HEK293 (cell line): ENCODE measurements around the gene ZNF451.
A peak's percentile ranks its signal among the peaks of the same experiment; 100 is the strongest.

Experiments used
- BCL11A ChIP-seq: fragments of 450-650 bp; formaldehyde crosslinking; IDR thresholded peaks from 2 replicates; pipeline ENCODE4 v1.5.1; 2016; ENCODE audit warnings: low read depth, missing biosample characterization, missing genetic modification characterization
- BCL11B ChIP-seq: fragments of 450-650 bp; formaldehyde crosslinking; IDR thresholded peaks from 2 replicates; pipeline ENCODE4 v1.5.1; 2016; ENCODE audit warnings: low read depth, missing biosample characterization, missing genetic modification characterization
- EGR2 ChIP-seq: fragments of 450-650 bp; formaldehyde crosslinking; IDR thresholded peaks from 2 replicates; pipeline ENCODE4 v1.5.1; 2016; ENCODE audit warnings: low read depth, missing biosample characterization, missing genetic modification characterization
- GFI1B ChIP-seq: fragments of 450-650 bp; formaldehyde crosslinking; IDR thresholded peaks from 2 replicates; pipeline ENCODE4 v1.5.1; 2016; ENCODE audit warnings: missing biosample characterization, missing genetic modification characterization
- GLI4 ChIP-seq: fragments of 450-650 bp; formaldehyde crosslinking; IDR thresholded peaks from 2 replicates; pipeline ENCODE4 v1.5.1; 2016; ENCODE audit warnings: missing biosample characterization, missing genetic modification characterization
- KLF8 ChIP-seq: fragments of 450-650 bp; formaldehyde crosslinking; IDR thresholded peaks from 2 replicates; pipeline ENCODE4 v1.5.1; 2016; ENCODE audit warnings: missing biosample characterization, missing genetic modification characterization
- MEIS1 ChIP-seq: sonication (generic); formaldehyde crosslinking; IDR thresholded peaks from 2 replicates; pipeline ENCODE4 v1.8.1; 2022; ENCODE audit warnings: missing genetic modification reagents, mild to moderate bottlenecking, borderline replicate concordance
- SP3 ChIP-seq: fragments of 450-650 bp; formaldehyde crosslinking; IDR thresholded peaks from 2 replicates; pipeline ENCODE4 v1.5.1; 2016; ENCODE audit warnings: missing biosample characterization, missing genetic modification characterization
- YY2 ChIP-seq: fragments of 450-650 bp; formaldehyde crosslinking; IDR thresholded peaks from 2 replicates; pipeline ENCODE4 v1.5.1; 2016; ENCODE audit warnings: missing biosample characterization, missing genetic modification characterization
- ZBTB8A ChIP-seq: fragments of 450-650 bp; formaldehyde crosslinking; IDR thresholded peaks from 2 replicates; pipeline ENCODE4 v1.5.1; 2016; ENCODE audit warnings: missing biosample characterization, missing genetic modification characterization
- ZNF138 ChIP-seq: fragments of 450-650 bp; formaldehyde crosslinking; IDR thresholded peaks from 2 replicates; pipeline ENCODE4 v1.5.1; 2016; ENCODE audit warnings: missing biosample characterization, missing genetic modification characterization, borderline replicate concordance
- ZNF24 ChIP-seq: fragments of 450-650 bp; formaldehyde crosslinking; IDR thresholded peaks from 2 replicates; pipeline ENCODE4 v1.5.1; 2016; ENCODE audit warnings: missing biosample characterization, missing genetic modification characterization
- ZNF266 ChIP-seq: fragments of 450-650 bp; formaldehyde crosslinking; IDR thresholded peaks from 2 replicates; pipeline ENCODE4 v1.5.1; 2016; ENCODE audit warnings: missing biosample characterization, missing genetic modification characterization, low read depth
- ZNF335 ChIP-seq: fragments of 450-650 bp; formaldehyde crosslinking; conservative IDR thresholded peaks from 2 replicates; pipeline ENCODE4 v1.5.1; 2016; ENCODE audit warnings: missing biosample characterization, missing genetic modification characterization
- ZNF341 ChIP-seq: fragments of 450-650 bp; formaldehyde crosslinking; IDR thresholded peaks from 2 replicates; pipeline ENCODE4; 2016; ENCODE audit warnings: low read depth, missing biosample characterization, missing genetic modification characterization
- ZNF394 ChIP-seq: fragments of 450-650 bp; formaldehyde crosslinking; IDR thresholded peaks from 2 replicates; pipeline ENCODE4 v1.5.1; 2016; ENCODE audit warnings: missing biosample characterization, missing genetic modification characterization, mild to moderate bottlenecking, moderate library complexity, borderline replicate concordance
- ZNF423 ChIP-seq: fragments of 450-650 bp; formaldehyde crosslinking; IDR thresholded peaks from 2 replicates; pipeline ENCODE4 v1.5.1; 2016; ENCODE audit warnings: missing biosample characterization, missing genetic modification characterization
- ZNF510 ChIP-seq: fragments of 450-650 bp; formaldehyde crosslinking; IDR thresholded peaks from 2 replicates; pipeline ENCODE4 v1.5.1; 2018; ENCODE audit warnings: mild to moderate bottlenecking, missing genetic modification characterization, missing biosample characterization; ENCODE audit not compliant: insufficient replicate concordance
- ZNF623 ChIP-seq: fragments of 450-650 bp; formaldehyde crosslinking; IDR thresholded peaks from 2 replicates; pipeline ENCODE4 v1.5.1; 2016; ENCODE audit warnings: missing biosample characterization, missing genetic modification characterization
- ZNF624 ChIP-seq: fragments of 450-650 bp; formaldehyde crosslinking; IDR thresholded peaks from 2 replicates; pipeline ENCODE4 v1.5.1; 2017; ENCODE audit warnings: missing biosample characterization, missing genetic modification characterization
- ZNF707 ChIP-seq: fragments of 450-650 bp; formaldehyde crosslinking; IDR thresholded peaks from 2 replicates; pipeline ENCODE4 v1.5.1; 2016; ENCODE audit warnings: missing biosample characterization, missing genetic modification characterization
- ZSCAN30 ChIP-seq: fragments of 450-650 bp; IDR thresholded peaks from 2 replicates; pipeline ENCODE4 v1.5.1; 2018; ENCODE audit warnings: missing biosample characterization, mild to moderate bottlenecking, missing genetic modification characterization, moderate library complexity
- ZXDB ChIP-seq: fragments of 450-650 bp; formaldehyde crosslinking; IDR thresholded peaks from 2 replicates; pipeline ENCODE4 v1.5.1; 2016; ENCODE audit warnings: missing biosample characterization, missing genetic modification characterization
- TF ChIP-seq, protein P1 (sequence below): fragments of 450-650 bp; formaldehyde crosslinking; IDR thresholded peaks from 2 replicates; pipeline ENCODE4 v1.5.1; 2016; ENCODE audit warnings: missing biosample characterization, missing genetic modification characterization
- TF ChIP-seq, protein P2 (sequence below): fragments of 450-650 bp; formaldehyde crosslinking; IDR thresholded peaks from 2 replicates; pipeline ENCODE4 v1.5.1; 2016; ENCODE audit warnings: missing biosample characterization, missing genetic modification characterization
- TF ChIP-seq, protein P3 (sequence below): IDR thresholded peaks from 2 replicates; pipeline ENCODE4 v1.6.1; 2011; ENCODE audit warnings: mild to moderate bottlenecking, low read depth, low read length, borderline replicate concordance
- TF ChIP-seq, protein P4 (sequence below): fragments of 450-650 bp; formaldehyde crosslinking; IDR thresholded peaks from 2 replicates; pipeline ENCODE4 v1.5.0; 2017; ENCODE audit warnings: missing biosample characterization, missing genetic modification characterization, borderline replicate concordance
- TF ChIP-seq, protein P5 (sequence below): fragments of 450-650 bp; formaldehyde crosslinking; IDR thresholded peaks from 2 replicates; pipeline ENCODE4 v1.5.1; 2016; ENCODE audit warnings: missing biosample characterization, missing genetic modification characterization, borderline replicate concordance
- TF ChIP-seq, protein P6 (sequence below): fragments of 450-650 bp; IDR thresholded peaks from 2 replicates; pipeline ENCODE4 v1.5.1; 2018; ENCODE audit warnings: missing biosample characterization, missing genetic modification characterization

The ZNF451 gene

DNA sequence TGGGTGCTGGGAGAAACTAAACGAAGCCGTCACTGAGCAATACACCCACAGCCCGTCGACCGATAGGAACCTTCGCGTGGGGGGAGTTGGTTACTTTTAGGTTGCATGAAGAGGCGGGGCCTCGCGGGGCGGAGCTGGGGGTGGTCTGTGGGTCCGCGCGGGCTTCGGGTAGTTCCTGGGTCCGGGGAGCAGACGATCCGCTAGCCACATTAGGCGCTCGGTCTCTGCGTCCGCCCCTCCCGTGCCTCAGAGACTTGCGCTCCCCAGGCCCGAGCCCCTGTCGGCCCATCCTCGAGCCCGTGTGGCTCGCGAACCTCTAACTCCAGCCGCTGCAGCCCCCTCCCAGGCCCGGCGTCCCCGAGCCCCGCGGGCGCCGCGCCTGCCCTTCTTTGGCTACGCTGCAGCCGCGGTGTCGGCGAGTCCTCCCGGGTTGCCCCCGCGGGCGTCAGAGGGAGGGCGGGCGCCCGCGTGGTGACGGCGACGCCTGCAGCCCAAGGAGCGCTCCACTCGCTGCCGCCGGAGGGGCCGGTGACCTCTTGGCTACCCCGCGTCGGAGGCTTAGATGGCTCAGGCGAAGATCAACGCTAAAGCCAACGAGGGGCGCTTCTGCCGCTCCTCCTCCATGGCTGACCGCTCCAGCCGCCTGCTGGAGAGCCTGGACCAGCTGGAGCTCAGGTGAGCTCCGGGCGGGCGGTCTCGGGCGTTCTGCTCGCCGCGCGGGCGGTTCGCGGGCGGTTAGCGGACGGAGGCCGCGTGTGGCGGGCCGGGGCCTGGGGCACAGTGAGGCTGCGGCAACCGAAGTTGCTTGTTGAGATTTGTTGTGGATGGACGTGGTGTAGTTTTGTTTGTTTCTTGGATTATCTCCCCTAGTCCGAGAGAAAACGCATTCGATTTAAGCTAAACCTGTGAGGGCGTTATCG lies 82.4 kb downstream of the ZNF451 start, which contains the start of gene BAG2 (continued):
- peak; percentile 98 for TF ChIP-seq ZBTB8A
- TF ChIP-seq ZNF623 (tag by site-specific recombination), result no peak
- TF ChIP-seq, protein P1, sequence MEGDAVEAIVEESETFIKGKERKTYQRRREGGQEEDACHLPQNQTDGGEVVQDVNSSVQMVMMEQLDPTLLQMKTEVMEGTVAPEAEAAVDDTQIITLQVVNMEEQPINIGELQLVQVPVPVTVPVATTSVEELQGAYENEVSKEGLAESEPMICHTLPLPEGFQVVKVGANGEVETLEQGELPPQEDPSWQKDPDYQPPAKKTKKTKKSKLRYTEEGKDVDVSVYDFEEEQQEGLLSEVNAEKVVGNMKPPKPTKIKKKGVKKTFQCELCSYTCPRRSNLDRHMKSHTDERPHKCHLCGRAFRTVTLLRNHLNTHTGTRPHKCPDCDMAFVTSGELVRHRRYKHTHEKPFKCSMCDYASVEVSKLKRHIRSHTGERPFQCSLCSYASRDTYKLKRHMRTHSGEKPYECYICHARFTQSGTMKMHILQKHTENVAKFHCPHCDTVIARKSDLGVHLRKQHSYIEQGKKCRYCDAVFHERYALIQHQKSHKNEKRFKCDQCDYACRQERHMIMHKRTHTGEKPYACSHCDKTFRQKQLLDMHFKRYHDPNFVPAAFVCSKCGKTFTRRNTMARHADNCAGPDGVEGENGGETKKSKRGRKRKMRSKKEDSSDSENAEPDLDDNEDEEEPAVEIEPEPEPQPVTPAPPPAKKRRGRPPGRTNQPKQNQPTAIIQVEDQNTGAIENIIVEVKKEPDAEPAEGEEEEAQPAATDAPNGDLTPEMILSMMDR (tag by site-specific recombination), result peak; percentile 82
- TF ChIP-seq GLI4, result 0 out of 2 replicates have a peak, but pooled peaks have one; percentile 28
- 0 out of 2 replicates have a peak, but pooled peaks have one; percentile 40 for TF ChIP-seq BCL11A
- TF ChIP-seq, protein P2, sequence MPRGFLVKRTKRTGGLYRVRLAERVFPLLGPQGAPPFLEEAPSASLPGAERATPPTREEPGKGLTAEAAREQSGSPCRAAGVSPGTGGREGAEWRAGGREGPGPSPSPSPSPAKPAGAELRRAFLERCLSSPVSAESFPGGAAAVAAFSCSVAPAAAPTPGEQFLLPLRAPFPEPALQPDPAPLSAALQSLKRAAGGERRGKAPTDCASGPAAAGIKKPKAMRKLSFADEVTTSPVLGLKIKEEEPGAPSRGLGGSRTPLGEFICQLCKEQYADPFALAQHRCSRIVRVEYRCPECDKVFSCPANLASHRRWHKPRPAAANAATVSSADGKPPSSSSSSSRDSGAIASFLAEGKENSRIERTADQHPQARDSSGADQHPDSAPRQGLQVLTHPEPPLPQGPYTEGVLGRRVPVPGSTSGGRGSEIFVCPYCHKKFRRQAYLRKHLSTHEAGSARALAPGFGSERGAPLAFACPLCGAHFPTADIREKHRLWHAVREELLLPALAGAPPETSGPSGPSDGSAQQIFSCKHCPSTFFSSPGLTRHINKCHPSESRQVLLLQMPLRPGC (tag by site-specific recombination), result no peak
- peak; percentile 93 for TF ChIP-seq ZNF335 (tag by site-specific recombination)
- peak; percentile 74 for TF ChIP-seq ZXDB (tag by site-specific recombination)
- TF ChIP-seq, protein P3, sequence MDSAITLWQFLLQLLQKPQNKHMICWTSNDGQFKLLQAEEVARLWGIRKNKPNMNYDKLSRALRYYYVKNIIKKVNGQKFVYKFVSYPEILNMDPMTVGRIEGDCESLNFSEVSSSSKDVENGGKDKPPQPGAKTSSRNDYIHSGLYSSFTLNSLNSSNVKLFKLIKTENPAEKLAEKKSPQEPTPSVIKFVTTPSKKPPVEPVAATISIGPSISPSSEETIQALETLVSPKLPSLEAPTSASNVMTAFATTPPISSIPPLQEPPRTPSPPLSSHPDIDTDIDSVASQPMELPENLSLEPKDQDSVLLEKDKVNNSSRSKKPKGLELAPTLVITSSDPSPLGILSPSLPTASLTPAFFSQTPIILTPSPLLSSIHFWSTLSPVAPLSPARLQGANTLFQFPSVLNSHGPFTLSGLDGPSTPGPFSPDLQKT, result no peak
- peak; percentile 83 for TF ChIP-seq KLF8 (tag by site-specific recombination)
- no peak for TF ChIP-seq ZNF624 (tag by site-specific recombination)
- peak; percentile 33; the same call in 1 of the 2 replicates for TF ChIP-seq ZNF394
- no peak for TF ChIP-seq ZNF510 (tag by site-specific recombination)
- TF ChIP-seq MEIS1 (CRISPR knock-in tag), result no peak
- peak; percentile 63; the same call in 1 of the 2 replicates for TF ChIP-seq ZNF24 (tag by site-specific recombination)
- no peak for TF ChIP-seq ZNF423 (tag by site-specific recombination)
- TF ChIP-seq, protein P4, sequence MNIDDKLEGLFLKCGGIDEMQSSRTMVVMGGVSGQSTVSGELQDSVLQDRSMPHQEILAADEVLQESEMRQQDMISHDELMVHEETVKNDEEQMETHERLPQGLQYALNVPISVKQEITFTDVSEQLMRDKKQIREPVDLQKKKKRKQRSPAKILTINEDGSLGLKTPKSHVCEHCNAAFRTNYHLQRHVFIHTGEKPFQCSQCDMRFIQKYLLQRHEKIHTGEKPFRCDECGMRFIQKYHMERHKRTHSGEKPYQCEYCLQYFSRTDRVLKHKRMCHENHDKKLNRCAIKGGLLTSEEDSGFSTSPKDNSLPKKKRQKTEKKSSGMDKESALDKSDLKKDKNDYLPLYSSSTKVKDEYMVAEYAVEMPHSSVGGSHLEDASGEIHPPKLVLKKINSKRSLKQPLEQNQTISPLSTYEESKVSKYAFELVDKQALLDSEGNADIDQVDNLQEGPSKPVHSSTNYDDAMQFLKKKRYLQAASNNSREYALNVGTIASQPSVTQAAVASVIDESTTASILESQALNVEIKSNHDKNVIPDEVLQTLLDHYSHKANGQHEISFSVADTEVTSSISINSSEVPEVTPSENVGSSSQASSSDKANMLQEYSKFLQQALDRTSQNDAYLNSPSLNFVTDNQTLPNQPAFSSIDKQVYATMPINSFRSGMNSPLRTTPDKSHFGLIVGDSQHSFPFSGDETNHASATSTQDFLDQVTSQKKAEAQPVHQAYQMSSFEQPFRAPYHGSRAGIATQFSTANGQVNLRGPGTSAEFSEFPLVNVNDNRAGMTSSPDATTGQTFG (tag by site-specific recombination), result no peak
- TF ChIP-seq, protein P5, sequence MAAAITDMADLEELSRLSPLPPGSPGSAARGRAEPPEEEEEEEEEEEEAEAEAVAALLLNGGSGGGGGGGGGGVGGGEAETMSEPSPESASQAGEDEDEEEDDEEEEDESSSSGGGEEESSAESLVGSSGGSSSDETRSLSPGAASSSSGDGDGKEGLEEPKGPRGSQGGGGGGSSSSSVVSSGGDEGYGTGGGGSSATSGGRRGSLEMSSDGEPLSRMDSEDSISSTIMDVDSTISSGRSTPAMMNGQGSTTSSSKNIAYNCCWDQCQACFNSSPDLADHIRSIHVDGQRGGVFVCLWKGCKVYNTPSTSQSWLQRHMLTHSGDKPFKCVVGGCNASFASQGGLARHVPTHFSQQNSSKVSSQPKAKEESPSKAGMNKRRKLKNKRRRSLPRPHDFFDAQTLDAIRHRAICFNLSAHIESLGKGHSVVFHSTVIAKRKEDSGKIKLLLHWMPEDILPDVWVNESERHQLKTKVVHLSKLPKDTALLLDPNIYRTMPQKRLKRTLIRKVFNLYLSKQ (tag by site-specific recombination), result no peak
- TF ChIP-seq ZNF707 (tag by site-specific recombination), result no peak
- TF ChIP-seq ZNF138 (tag by site-specific recombination), result no peak
- TF ChIP-seq SP3, result peak; percentile 85
- TF ChIP-seq GFI1B (tag by site-specific recombination), result peak; percentile 10; the same call in 1 of the 2 replicates
- no peak for TF ChIP-seq YY2 (tag by site-specific recombination)
- TF ChIP-seq ZSCAN30 (tag by site-specific recombination), result peak; percentile 84
- TF ChIP-seq ZNF266 (tag by site-specific recombination), result 0 out of 2 replicates have a peak, but pooled peaks have one; percentile 4
- TF ChIP-seq, protein P6, sequence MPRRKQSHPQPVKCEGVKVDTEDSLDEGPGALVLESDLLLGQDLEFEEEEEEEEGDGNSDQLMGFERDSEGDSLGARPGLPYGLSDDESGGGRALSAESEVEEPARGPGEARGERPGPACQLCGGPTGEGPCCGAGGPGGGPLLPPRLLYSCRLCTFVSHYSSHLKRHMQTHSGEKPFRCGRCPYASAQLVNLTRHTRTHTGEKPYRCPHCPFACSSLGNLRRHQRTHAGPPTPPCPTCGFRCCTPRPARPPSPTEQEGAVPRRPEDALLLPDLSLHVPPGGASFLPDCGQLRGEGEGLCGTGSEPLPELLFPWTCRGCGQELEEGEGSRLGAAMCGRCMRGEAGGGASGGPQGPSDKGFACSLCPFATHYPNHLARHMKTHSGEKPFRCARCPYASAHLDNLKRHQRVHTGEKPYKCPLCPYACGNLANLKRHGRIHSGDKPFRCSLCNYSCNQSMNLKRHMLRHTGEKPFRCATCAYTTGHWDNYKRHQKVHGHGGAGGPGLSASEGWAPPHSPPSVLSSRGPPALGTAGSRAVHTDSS, result no peak
- peak; percentile 55 for TF ChIP-seq ZNF341 (tag by site-specific recombination)
- peak; percentile 85 for TF ChIP-seq EGR2 (tag by site-specific recombination)
- TF ChIP-seq BCL11B, result 0 out of 2 replicates have a peak, but pooled peaks have one; percentile 46
